ENCODE measurements around the gene DCAF4.

Gene DCAF4

DNA sequence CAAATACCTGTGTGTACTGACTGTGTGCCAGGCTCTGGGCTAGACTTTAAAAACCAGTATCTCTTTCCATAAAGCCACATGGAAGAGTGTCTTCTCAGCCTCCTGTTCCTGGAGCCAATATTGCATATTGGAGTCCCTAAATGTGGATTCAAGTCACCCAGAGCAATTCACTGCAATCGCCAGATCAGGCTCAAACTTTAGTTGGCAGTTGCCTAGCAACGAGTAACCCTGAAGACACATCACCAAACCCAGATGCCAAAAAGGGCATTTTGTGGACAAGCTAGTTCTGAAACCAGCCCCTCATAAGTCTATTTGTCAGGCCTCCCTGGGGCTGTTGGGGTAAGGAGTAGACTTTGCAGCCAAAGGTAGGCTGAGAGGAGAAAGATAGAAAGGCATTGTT, 46.1 kb upstream of the DCAF4 start:
- no peak overlapping the region for H3K27ac ChIP-seq
- H3K4me2 ChIP-seq (ENCODE audit: low read length): no peak overlapping the region
- no peaks in the 10 kb centered on the region for H3K36me3 ChIP-seq (ENCODE audit: control insufficient read depth, insufficient read depth, low read length)
- no peaks in the 10 kb centered on the region for H3K4me1 ChIP-seq
- H3K4me3 ChIP-seq (ENCODE audit: low read depth, low read length): no peak overlapping the region
- H3K27me3 ChIP-seq (ENCODE audit: control insufficient read depth, insufficient read depth, low read length): no peaks in the 10 kb centered on the region
- H3K79me2 ChIP-seq: no peaks in the 10 kb centered on the region
- no peaks in the 10 kb centered on the region for H3K9me3 ChIP-seq (ENCODE audit: control insufficient read depth, low read length)
- H2AFZ ChIP-seq: no peak overlapping the region
- no peak overlapping the region for H3K9ac ChIP-seq
- TF ChIP-seq, protein P1, sequence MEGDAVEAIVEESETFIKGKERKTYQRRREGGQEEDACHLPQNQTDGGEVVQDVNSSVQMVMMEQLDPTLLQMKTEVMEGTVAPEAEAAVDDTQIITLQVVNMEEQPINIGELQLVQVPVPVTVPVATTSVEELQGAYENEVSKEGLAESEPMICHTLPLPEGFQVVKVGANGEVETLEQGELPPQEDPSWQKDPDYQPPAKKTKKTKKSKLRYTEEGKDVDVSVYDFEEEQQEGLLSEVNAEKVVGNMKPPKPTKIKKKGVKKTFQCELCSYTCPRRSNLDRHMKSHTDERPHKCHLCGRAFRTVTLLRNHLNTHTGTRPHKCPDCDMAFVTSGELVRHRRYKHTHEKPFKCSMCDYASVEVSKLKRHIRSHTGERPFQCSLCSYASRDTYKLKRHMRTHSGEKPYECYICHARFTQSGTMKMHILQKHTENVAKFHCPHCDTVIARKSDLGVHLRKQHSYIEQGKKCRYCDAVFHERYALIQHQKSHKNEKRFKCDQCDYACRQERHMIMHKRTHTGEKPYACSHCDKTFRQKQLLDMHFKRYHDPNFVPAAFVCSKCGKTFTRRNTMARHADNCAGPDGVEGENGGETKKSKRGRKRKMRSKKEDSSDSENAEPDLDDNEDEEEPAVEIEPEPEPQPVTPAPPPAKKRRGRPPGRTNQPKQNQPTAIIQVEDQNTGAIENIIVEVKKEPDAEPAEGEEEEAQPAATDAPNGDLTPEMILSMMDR (IDR thresholded peaks at IDR 0.05): no peak

DNA sequence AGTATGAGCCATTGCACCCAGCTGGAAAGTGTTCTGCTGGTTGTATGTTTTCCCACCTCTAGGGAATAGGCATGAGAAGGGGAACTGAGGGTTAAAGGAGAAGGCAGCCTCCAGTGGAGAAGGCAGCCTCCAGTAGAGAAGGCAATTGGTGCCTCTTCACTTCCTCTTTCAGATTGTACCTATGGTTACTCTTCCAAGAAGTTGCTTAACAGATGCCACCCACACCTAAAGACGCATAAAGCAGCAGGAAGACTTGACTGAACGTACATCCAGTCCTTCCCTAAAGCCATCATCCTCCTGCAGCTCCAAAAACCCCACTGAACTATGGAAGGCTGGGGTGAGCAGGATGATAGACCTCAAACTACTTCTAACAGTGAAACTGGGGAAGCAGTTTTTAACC, 45.4 kb upstream of the DCAF4 start:
- Histone ChIP-seq H3K4me1 (no peaks in the 10 kb centered on the region), H3K4me3 (ENCODE audit: low read depth, low read length) (no peak overlapping the region), H3K9ac (no peak overlapping the region), H2AFZ (no peak overlapping the region), H3K4me2 (ENCODE audit: low read length) (no peak overlapping the region), H3K36me3 (ENCODE audit: control insufficient read depth, insufficient read depth, low read length) (no peaks in the 10 kb centered on the region), H3K79me2 (no peaks in the 10 kb centered on the region), H3K27me3 (ENCODE audit: control insufficient read depth, insufficient read depth, low read length) (no peaks in the 10 kb centered on the region), H3K27ac (no peak overlapping the region), H3K9me3 (ENCODE audit: control insufficient read depth, low read length) (no peaks in the 10 kb centered on the region)
- TF ChIP-seq, protein P1 (IDR thresholded peaks at IDR 0.05): no peak

DNA sequence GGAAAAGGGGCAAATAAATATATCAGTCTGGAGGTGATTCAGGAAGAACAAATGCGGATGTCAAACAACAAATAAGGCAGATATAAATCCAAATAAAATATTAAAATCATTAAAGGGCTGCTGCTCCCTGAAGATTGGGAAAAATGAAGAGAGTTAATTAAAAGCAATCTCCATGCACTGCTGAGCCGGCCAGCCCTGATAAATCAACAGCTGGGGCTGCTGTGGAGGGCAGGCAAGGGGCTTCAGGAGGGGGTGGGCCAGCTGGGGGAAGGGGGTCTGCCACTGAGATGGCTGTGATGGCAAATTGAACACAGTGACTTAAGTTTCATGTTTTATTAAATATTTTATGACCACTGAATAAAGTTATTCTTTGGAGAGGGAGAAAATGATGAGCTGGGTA, 44.7 kb upstream of the DCAF4 start:
- Histone ChIP-seq H3K36me3 (ENCODE audit: control insufficient read depth, insufficient read depth, low read length) (no peaks in the 10 kb centered on the region), H3K79me2 (no peaks in the 10 kb centered on the region), H3K9ac (no peak overlapping the region), H3K4me2 (ENCODE audit: low read length) (no peak overlapping the region), H3K4me3 (ENCODE audit: low read depth, low read length) (no peak overlapping the region), H2AFZ (no peak overlapping the region), H3K9me3 (ENCODE audit: control insufficient read depth, low read length) (no peaks in the 10 kb centered on the region), H3K27me3 (ENCODE audit: control insufficient read depth, insufficient read depth, low read length) (no peaks in the 10 kb centered on the region), H3K4me1 (no peaks in the 10 kb centered on the region), H3K27ac (no peak overlapping the region)
- TF ChIP-seq, protein P1 (IDR thresholded peaks at IDR 0.05): no peak

DNA sequence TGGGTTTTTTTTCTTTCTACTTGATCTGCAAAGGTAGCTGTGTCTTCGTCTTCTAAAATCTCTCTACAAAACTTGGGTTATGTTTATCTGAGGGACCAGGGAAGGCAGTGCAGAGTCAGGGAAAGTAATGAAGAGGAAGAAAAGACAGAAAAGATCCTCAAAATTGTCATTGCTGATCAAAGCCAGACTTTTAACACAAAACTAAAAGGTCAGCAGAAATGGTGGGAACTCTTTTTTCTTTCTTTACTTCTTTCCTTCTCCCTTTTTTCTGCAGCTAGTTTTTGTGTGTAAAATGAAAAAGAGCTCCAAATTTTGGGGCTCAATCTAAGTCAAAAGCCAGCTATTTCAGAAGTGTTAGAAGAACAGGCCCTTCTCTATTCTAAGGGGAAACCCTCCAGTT, 44.2 kb upstream of the DCAF4 start:
- H3K36me3 ChIP-seq (ENCODE audit: control insufficient read depth, insufficient read depth, low read length): no peaks in the 10 kb centered on the region
- no peak overlapping the region for H3K27ac ChIP-seq
- TF ChIP-seq, protein P1 (IDR thresholded peaks at IDR 0.05): no peak
- no peak overlapping the region for H3K4me3 ChIP-seq (ENCODE audit: low read depth, low read length)
- no peaks in the 10 kb centered on the region for H3K4me1 ChIP-seq
- no peak overlapping the region for H2AFZ ChIP-seq
- H3K79me2 ChIP-seq: no peaks in the 10 kb centered on the region
- no peaks in the 10 kb centered on the region for H3K27me3 ChIP-seq (ENCODE audit: control insufficient read depth, insufficient read depth, low read length)
- no peaks in the 10 kb centered on the region for H3K9me3 ChIP-seq (ENCODE audit: control insufficient read depth, low read length)
- H3K4me2 ChIP-seq (ENCODE audit: low read length): no peak overlapping the region
- no peak overlapping the region for H3K9ac ChIP-seq

DNA sequence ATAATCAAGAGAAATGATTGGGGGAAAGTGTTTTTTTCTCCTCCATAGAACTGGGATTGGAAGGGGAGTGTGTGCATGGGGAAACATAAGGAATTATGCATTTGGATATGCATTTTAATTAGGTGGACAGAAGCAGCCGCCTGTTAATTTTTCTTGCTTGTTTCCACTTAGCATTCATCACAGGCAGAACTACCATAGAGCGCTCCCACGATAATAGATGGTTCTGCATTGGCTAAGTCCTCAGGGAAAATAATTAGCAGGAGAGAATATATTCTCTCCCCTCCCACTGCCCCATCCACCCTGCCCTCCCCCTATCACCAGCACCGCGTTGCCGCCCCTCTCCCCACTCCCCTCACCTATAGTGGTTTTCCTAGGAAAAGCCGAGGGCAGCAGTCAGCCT, 43.8 kb upstream of the DCAF4 start:
- H3K79me2 ChIP-seq: no peaks in the 10 kb centered on the region
- H3K27ac ChIP-seq: no peak overlapping the region
- H3K4me2 ChIP-seq (ENCODE audit: low read length): no peak overlapping the region
- no peak overlapping the region for H3K9ac ChIP-seq
- no peaks in the 10 kb centered on the region for H3K9me3 ChIP-seq (ENCODE audit: control insufficient read depth, low read length)
- no peaks in the 10 kb centered on the region for H3K4me1 ChIP-seq
- H3K36me3 ChIP-seq (ENCODE audit: control insufficient read depth, insufficient read depth, low read length): no peaks in the 10 kb centered on the region
- no peak overlapping the region for H3K4me3 ChIP-seq (ENCODE audit: low read depth, low read length)
- H3K27me3 ChIP-seq (ENCODE audit: control insufficient read depth, insufficient read depth, low read length): no peaks in the 10 kb centered on the region
- TF ChIP-seq, protein P1 (IDR thresholded peaks at IDR 0.05): no peak
- H2AFZ ChIP-seq: no peak overlapping the region
